ENCODE measurements around the gene SRP9. TPM values are rescaled to one million over a fixed set of nuclear protein-coding genes. Genes with fewer than 3 reads are reported as not detected.

The SRP9 gene
- total RNA-seq, 1 experiment from 2014 or later: 282 TPM

DNA sequence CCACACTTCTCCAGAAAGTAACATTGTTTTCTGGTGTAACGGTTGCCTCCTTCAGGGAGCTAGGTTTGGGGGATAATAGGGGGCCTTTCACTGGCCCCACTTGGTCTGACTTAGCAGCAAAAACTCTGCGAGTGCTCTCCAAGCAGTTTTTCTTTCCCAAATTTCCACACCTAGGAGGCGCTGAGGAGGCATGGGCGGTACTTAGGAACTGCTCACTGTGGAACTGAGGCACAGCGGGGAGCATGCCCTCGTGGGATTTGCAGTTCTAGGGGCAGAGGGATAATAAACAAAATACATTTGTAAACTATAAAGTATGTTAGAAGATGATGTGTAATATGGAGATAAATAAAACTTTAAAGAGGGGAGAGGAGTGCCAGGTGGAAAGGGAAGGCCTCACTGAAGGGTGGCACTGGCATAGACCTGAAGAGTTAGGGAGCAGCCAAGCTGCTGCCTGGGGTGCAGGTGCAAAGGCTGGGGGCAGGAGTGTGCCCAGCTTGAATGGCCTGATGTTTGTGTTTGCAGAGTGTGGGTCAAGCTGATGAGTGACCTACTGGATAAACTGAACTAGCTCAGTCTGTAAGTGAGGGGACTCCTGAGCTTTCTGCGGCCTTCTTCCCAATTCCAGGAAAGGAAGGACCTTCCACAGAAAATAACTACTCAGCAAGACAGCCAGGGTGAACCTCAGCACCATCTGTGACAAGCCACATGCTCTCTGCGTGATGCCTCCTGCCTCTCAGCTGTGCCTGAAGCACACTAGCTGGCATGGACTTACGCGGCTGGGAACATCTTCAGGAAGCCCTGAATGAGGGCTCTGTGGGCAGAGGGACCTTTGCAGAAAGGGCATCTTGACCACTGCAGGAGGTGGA is 34.2 kb downstream of the SRP9 start:
- BruUV-seq (replicated peaks): no TSS peak
- intact Hi-C loops (cut with micrococcal nuclease; ENCODE audit: unreplicated experiment): no loop called here
- ChIA-PET POLR2A (no interaction called here), CTCF (interaction anchor here (0.6 to 1.0 kb wide), 4 partner anchors 35 to 486 kb away, joined by 3 to 10 read pairs (median 8); partner anchors contain the start of gene SRP9)
- Histone ChIP-seq H3K4me1 (ENCODE audit: control insufficient read depth, insufficient read depth, low read length) (peaks cover 41% of the 10 kb centered on the region), H3K9me3 (ENCODE audit: control insufficient read depth, insufficient read depth, low read depth, low read length) (no peaks in the 10 kb centered on the region), H3K27me3 (ENCODE audit: control insufficient read depth, insufficient read depth, low read length) (no peaks in the 10 kb centered on the region), H3K27ac (ENCODE audit: low read length) (no peak overlapping the region), H3K36me3 (ENCODE audit: control insufficient read depth, insufficient read depth, low read length) (no peaks in the 10 kb centered on the region), H3K4me3 (ENCODE audit: low read depth in 2 of 2, low read length in 2 of 2) (peak overlapping the region in 1 of 2 experiments; percentile 62; a peak in 2 of 4 replicates)
- TF ChIP-seq TCF7L2 (IDR thresholded peaks at IDR 0.05; ENCODE audit: low read depth, low read length) (no peak), POLR2AphosphoS5 (IDR thresholded peaks at IDR 0.05; ENCODE audit: low read depth, low read length) (no peak), CTCF (IDR thresholded peaks at IDR 0.05) (peak; percentile 86)
- TF ChIP-seq, protein P1, sequence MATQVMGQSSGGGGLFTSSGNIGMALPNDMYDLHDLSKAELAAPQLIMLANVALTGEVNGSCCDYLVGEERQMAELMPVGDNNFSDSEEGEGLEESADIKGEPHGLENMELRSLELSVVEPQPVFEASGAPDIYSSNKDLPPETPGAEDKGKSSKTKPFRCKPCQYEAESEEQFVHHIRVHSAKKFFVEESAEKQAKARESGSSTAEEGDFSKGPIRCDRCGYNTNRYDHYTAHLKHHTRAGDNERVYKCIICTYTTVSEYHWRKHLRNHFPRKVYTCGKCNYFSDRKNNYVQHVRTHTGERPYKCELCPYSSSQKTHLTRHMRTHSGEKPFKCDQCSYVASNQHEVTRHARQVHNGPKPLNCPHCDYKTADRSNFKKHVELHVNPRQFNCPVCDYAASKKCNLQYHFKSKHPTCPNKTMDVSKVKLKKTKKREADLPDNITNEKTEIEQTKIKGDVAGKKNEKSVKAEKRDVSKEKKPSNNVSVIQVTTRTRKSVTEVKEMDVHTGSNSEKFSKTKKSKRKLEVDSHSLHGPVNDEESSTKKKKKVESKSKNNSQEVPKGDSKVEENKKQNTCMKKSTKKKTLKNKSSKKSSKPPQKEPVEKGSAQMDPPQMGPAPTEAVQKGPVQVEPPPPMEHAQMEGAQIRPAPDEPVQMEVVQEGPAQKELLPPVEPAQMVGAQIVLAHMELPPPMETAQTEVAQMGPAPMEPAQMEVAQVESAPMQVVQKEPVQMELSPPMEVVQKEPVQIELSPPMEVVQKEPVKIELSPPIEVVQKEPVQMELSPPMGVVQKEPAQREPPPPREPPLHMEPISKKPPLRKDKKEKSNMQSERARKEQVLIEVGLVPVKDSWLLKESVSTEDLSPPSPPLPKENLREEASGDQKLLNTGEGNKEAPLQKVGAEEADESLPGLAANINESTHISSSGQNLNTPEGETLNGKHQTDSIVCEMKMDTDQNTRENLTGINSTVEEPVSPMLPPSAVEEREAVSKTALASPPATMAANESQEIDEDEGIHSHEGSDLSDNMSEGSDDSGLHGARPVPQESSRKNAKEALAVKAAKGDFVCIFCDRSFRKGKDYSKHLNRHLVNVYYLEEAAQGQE (IDR thresholded peaks at IDR 0.05; ENCODE audit: insufficient read depth in 1 of 2, low read depth in 2 of 2, low read length in 1 of 2): no peak
- in situ Hi-C loops (cut with HindIII; ENCODE audit: low pct_unique_long_range_greater_than_20kb, low sequenced_read_pairs): no loop called here
- DNase-seq (ENCODE audit: low read depth, low spot score) (no peak), ATAC-seq (no peak)

GRCh38 chr1:225812488-225813213 is 35.0 kb downstream of the SRP9 start:
- no peaks in the 10 kb centered on the region for H3K36me3 ChIP-seq (ENCODE audit: control insufficient read depth, insufficient read depth, low read length)
- ChIA-PET POLR2A (interaction anchor here (0.5 kb wide), 1 partner anchor 201 kb away, joined by 4 read pairs; no protein-coding TSS in a partner anchor), CTCF (interaction anchor here (0.6 kb wide), 2 partner anchors 50 to 487 kb away, joined by 6 to 10 read pairs; no protein-coding TSS in a partner anchor)
- in situ Hi-C loops (cut with HindIII; ENCODE audit: low pct_unique_long_range_greater_than_20kb, low sequenced_read_pairs) (no loop called here), intact Hi-C loops (cut with micrococcal nuclease; ENCODE audit: unreplicated experiment) (no loop called here)
- ATAC-seq (no peak), DNase-seq (ENCODE audit: low read depth, low spot score) (no peak)
- no peaks in the 10 kb centered on the region for H3K9me3 ChIP-seq (ENCODE audit: control insufficient read depth, insufficient read depth, low read depth, low read length)
- H3K4me3 ChIP-seq (ENCODE audit: low read depth in 2 of 2, low read length in 2 of 2): no peak overlapping the region
- H3K4me1 ChIP-seq (ENCODE audit: control insufficient read depth, insufficient read depth, low read length): peaks cover 49% of the 10 kb centered on the region
- TF ChIP-seq CTCF (IDR thresholded peaks at IDR 0.05) (no peak), SIN3A (IDR thresholded peaks at IDR 0.05; ENCODE audit: borderline replicate concordance, insufficient read depth, low read depth, low read length) (no peak), TCF7L2 (IDR thresholded peaks at IDR 0.05; ENCODE audit: low read depth, low read length) (no peak), POLR2AphosphoS5 (IDR thresholded peaks at IDR 0.05; ENCODE audit: low read depth, low read length) (no peak)
- TF ChIP-seq, protein P1 (IDR thresholded peaks at IDR 0.05; ENCODE audit: insufficient read depth in 1 of 2, low read depth in 2 of 2, low read length in 1 of 2): no peak
- H3K27me3 ChIP-seq (ENCODE audit: control insufficient read depth, insufficient read depth, low read length): no peaks in the 10 kb centered on the region
- no TSS peak for BruUV-seq (replicated peaks)
- H3K27ac ChIP-seq (ENCODE audit: low read length): peak overlapping the region; percentile 51

All from Panc1 (cell line).